Central memory CD8-positive, alpha-beta T cell (primary cell): ENCODE results near the gene PELI1.

Source experiments
- ATAC-seq: fragments of 150-1000 bp; cut with Tn5 transposase; replicated peaks from 2 replicates; pipeline ENCODE4 v1.10.0; 2022; ENCODE audit warnings: mild to moderate bottlenecking, moderate FRiP score, moderate number of reproducible peaks; ENCODE audit not compliant: poor library complexity, severe bottlenecking; ENCODE audit errors: extremely low read depth
- DNase-seq, 2 donors: peaks; one replicate each; pipeline ENCODE4 v3.0.0; 2021; ENCODE audit warnings: low spot score in 2 of 2
- H3K27ac Mint-ChIP-seq: one replicate; pipeline ENCODE4 v1.8.0; 2022; ENCODE audit warnings: low read depth, mild to moderate bottlenecking, moderate library complexity, mixed read lengths
- H3K27me3 Mint-ChIP-seq: one replicate; pipeline ENCODE4 v1.8.0; 2022; ENCODE audit warnings: mixed read lengths
- H3K36me3 Mint-ChIP-seq: one replicate; pipeline ENCODE4 v1.8.0; 2022; ENCODE audit warnings: mild to moderate bottlenecking, moderate library complexity, mixed read lengths; ENCODE audit not compliant: insufficient read depth
- H3K4me1 Mint-ChIP-seq: one replicate; pipeline ENCODE4 v1.8.0; 2022; ENCODE audit warnings: mixed read lengths
- H3K4me3 Mint-ChIP-seq: one replicate; pipeline ENCODE4 v1.8.0; 2022; ENCODE audit warnings: mild to moderate bottlenecking, moderate library complexity, mixed read lengths
- H3K9me3 Mint-ChIP-seq: one replicate; pipeline ENCODE4 v1.8.0; 2022; ENCODE audit warnings: mixed read lengths

PELI1 gene

DNA sequence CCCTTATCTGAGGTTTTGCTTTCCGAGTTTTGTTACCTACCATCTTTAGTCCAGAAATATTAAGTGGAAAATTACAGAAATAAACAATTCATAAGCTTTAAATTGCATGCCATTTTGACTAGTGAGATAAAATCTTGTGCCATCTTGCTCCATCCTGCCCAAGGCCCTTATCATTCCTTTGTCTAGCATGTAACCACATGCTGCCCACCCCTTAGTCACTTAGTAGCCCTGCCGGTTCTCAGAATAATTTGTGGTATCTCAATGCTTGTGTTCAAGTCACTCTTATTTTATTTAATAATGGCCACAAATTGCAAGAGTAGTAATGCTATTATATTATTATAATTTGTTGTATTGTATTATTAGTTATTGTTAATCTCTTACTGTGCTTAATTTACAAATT lies 88.2 kb downstream of the PELI1 start:
- Mint-ChIP-seq H3K27me3 (no peaks in the 10 kb centered on the region), H3K27ac (no peak overlapping the region), H3K36me3 (peaks cover 1% of the 10 kb centered on the region), H3K4me3 (no peak overlapping the region), H3K4me1 (no peaks in the 10 kb centered on the region), H3K9me3 (no peaks in the 10 kb centered on the region)
- no peak for DNase-seq
- ATAC-seq, result no peak

DNA sequence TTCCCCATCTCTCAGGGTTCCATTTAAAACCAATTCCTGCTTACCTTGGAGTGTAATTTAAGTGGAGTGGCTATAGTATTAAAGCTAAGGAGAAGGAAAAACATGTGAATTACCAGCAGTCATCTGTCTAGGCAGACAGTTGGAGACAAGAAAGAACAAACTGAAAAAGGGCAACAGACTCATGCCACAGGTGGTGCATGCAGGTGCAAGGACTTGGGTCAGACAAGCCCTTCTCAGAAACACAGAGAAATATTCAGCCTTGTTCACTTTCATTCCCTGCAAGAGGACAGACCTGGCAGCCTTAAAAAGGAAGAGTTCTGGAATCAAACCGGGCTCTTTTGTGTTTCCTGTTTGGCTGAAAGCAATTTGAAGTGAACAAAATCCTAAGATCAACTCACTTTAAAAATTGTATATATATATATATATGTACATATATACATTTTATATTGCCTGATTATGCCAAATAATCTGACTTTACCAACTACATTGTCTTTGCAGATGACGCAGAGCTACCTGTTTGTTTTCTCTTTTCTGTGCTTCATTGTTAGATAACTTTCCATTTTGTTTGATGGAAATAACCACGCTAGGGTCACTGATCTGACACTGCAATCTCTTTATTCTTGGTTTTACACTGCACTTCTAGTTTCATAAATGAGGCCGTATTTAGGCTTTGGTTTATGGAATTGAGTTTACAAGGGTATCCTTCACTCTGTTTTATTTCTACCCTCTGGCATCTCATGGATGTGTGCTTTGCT lies 89.9 kb downstream of the PELI1 start:
- H3K4me1 Mint-ChIP-seq, result peaks cover 7% of the 10 kb centered on the region
- DNase-seq, result no peak
- no peaks in the 10 kb centered on the region for H3K27me3 Mint-ChIP-seq
- no peak overlapping the region for H3K4me3 Mint-ChIP-seq
- no peak for ATAC-seq
- peaks cover 1% of the 10 kb centered on the region for H3K36me3 Mint-ChIP-seq
- no peak overlapping the region for H3K27ac Mint-ChIP-seq
- no peaks in the 10 kb centered on the region for H3K9me3 Mint-ChIP-seq

DNA sequence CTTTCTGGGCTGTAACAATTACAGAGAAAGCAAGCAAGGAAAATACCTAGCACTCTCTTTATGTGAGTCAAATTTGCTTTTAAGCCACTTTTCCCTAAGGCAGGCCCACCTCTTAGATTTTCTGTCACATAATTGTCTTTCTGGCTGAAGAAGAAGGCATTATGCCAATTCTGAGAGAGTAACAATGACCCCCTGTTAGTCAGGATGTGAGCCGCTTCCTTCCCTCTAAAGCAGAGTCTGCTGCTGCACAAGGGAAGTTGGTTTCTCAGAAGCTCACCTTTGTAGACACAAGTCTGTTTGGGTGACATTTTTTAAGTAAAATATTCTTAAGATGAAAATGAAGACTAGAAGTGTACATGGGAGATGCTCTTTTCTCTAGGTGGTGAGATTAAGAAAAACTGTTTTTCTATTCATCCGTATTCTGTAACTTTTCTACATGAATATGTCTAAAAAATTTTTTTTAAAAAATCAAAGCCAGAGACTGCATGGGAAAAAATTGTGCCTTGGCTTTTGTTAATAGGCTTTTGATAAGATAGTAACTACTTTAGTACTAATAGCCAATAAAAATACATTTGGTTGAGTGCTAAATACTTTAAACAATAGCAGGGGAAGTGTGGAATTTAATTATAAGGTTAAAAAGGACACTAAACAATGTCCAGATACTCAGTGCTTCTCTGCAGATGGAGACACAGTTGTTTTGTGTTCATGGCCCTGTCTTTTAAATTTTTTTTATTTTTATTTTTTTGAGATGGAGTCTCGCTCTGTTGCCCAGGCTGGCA lies 91.6 kb downstream of the PELI1 start:
- Mint-ChIP-seq H3K4me1 (peaks cover 7% of the 10 kb centered on the region), H3K27ac (no peak overlapping the region), H3K36me3 (no peaks in the 10 kb centered on the region), H3K4me3 (no peak overlapping the region), H3K27me3 (no peaks in the 10 kb centered on the region), H3K9me3 (no peaks in the 10 kb centered on the region)
- ATAC-seq, result no peak
- DNase-seq, result no peak

DNA sequence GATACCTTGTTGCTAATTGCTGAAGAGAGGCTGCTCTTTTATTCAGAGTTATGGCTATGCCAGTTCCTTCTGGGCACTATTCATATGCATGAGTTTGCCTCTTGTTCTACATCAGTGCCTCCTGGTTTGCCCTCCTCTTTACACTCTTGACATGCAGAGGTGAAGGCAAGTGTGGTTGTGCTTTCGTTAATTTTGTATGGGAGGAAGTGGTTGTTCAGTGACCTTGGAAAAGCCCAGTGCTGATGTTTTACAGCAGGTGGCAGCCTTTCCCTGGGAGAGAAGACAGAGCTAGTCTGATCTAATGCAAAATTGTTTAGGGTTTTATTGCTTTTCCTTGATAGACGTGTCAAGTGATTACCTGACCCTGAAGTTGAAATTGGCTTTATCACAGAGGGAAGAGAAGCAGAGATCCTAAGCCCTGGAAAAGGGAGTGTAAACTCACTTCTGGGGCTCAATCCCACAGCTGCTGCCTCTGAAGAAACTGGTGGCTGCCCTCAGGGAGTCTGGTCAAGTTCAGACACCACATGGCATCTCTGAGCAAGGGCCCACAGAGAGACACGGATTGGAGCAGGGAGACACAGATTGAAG lies 94.5 kb downstream of the PELI1 start:
- peak; percentile 84 for ATAC-seq
- DNase-seq, result peak; percentile 25 to 50
- Mint-ChIP-seq H3K36me3 (no peaks in the 10 kb centered on the region), H3K27me3 (no peaks in the 10 kb centered on the region), H3K4me3 (no peak overlapping the region), H3K4me1 (peaks cover 7% of the 10 kb centered on the region), H3K9me3 (no peaks in the 10 kb centered on the region), H3K27ac (no peak overlapping the region)

DNA sequence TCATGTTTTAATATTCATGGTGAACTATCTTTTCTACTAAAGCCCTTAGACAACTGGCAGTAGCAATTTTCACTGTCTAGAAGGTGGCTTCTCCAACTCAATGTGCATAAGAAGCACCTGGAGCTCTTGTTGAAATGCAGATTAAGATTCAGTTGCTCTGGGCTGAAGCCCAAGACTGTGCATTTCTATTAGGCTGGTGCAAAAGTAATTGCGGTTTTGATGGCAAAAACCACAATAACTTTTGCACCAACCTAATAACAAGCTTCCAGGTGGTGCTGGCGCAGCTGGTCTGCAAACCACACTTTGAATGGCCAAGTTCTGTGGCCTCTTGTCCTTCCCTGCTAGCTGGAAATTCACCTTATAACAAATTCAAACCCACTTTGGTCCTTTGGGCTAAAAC lies 98.3 kb downstream of the PELI1 start:
- H3K9me3 Mint-ChIP-seq, result no peaks in the 10 kb centered on the region
- no peak overlapping the region for H3K27ac Mint-ChIP-seq
- no peaks in the 10 kb centered on the region for H3K36me3 Mint-ChIP-seq
- H3K27me3 Mint-ChIP-seq, result no peaks in the 10 kb centered on the region
- ATAC-seq (no peak), DNase-seq (no peak)
- peaks cover 7% of the 10 kb centered on the region for H3K4me1 Mint-ChIP-seq
- H3K4me3 Mint-ChIP-seq, result no peak overlapping the region
